K562 (cell line): Measurements from ENCODE around the gene SRP72. TPM values are rescaled to one million over a fixed set of nuclear protein-coding genes. Genes with fewer than 3 reads are reported as not detected.
A peak's percentile ranks its signal among the peaks of the same experiment; 100 is the strongest.

Source experiments
- ATF6 ChIP-seq: sonication (generic); formaldehyde crosslinking; IDR thresholded peaks from 2 replicates; pipeline ENCODE4 v1.4.0; 2020; ENCODE audit warnings: mild to moderate bottlenecking, missing genetic modification reagents
- E2F3 ChIP-seq: fragments of 250-450 bp; sonication (Bioruptor Pico); IDR thresholded peaks from 2 replicates; pipeline ENCODE4 v1.4.0; 2020; ENCODE audit warnings: mild to moderate bottlenecking
- JUND ChIP-seq, 2 experiments: IDR thresholded peaks; 2 replicates in 1 of 2; 3 replicates in 1 of 2; pipeline ENCODE4 v1.6.1; 2011; ENCODE audit warnings: borderline replicate concordance in 2 of 2, low read depth in 2 of 2, low read length in 2 of 2, improper control_type of control experiment in 1 of 2, missing biosample characterization in 1 of 2, missing genetic modification characterization in 1 of 2, missing genetic modification reagents in 1 of 2
- LARP7 ChIP-seq: fragments of 450-650 bp; IDR thresholded peaks from 2 replicates; pipeline ENCODE4 v1.6.1; 2016
- MBD1 ChIP-seq: fragments of 250-450 bp; sonication (Bioruptor Pico); IDR thresholded peaks from 2 replicates; pipeline ENCODE4 v1.8.0; 2022; ENCODE audit warnings: inconsistent platforms
- NCOA1 ChIP-seq: fragments of 450-650 bp; IDR thresholded peaks from 2 replicates; pipeline ENCODE4 v1.6.1; 2016; ENCODE audit warnings: low read depth
- POU5F1 ChIP-seq: fragments of 150-350 bp; IDR thresholded peaks from 2 replicates; pipeline ENCODE4 v1.6.1; 2014; ENCODE audit warnings: borderline replicate concordance, low read length, low read depth, mild to moderate bottlenecking; ENCODE audit not compliant: partially characterized antibody
- RBM14 ChIP-seq: fragments of 200-400 bp; formaldehyde crosslinking; IDR thresholded peaks from 2 replicates; pipeline ENCODE4 v1.6.1; 2018; ENCODE audit warnings: low read depth, mild to moderate bottlenecking, low read length, moderate library complexity, borderline replicate concordance; ENCODE audit not compliant: insufficient read depth
- RFX1 ChIP-seq: fragments of 450-650 bp; IDR thresholded peaks from 2 replicates; pipeline ENCODE4 v1.6.1; 2016; ENCODE audit warnings: mild to moderate bottlenecking, moderate library complexity
- TEAD4 ChIP-seq, 2 experiments: sonication (generic) in 1 of 2; formaldehyde crosslinking in 1 of 2; IDR thresholded peaks; 2 replicates each; pipeline versions ENCODE4 v1.6.1 to v1.8.0; 2012 to 2022; ENCODE audit warnings: borderline replicate concordance in 1 of 2, inconsistent platforms in 1 of 2, low read length in 1 of 2, mild to moderate bottlenecking in 1 of 2, missing genetic modification reagents in 1 of 2
- ZNF282 ChIP-seq: sonication (generic); formaldehyde crosslinking; IDR thresholded peaks from 2 replicates; pipeline ENCODE4 v1.8.1; 2023; ENCODE audit warnings: missing genetic modification reagents
- ZNF395 ChIP-seq: fragments of 200-800 bp; sonication (Bioruptor generic); IDR thresholded peaks from 2 replicates; pipeline ENCODE4 v1.6.1; 2017; ENCODE audit warnings: missing genetic modification characterization, missing compliant biosample characterization
- ZNF449 ChIP-seq: fragments of 250-450 bp; sonication (Bioruptor Pico); IDR thresholded peaks from 2 replicates; pipeline ENCODE4 v1.8.0; 2022; ENCODE audit warnings: moderate library complexity, mild to moderate bottlenecking, inconsistent platforms
- ZNF592 ChIP-seq: fragments of 450-650 bp; IDR thresholded peaks from 2 replicates; pipeline ENCODE4 v1.6.1; 2017; ENCODE audit warnings: antibody characterized with exemption, mild to moderate bottlenecking
- polyA plus RNA-seq, 8 experiments: library from polyadenylated mRNA; depleted of rRNA in 4 of 8; stranded (reverse) in 5 of 8; unstranded in 3 of 8; fragments of >200 nt; fragmentation: Nextera tagmentation in 2 of 8; fragmentation: Illumina TruSeq in 1 of 8; extraction: Ambion mirVana in 2 of 8; extraction: Trizol in 1 of 8; gene quantifications; 2 replicates each; pipeline versions ENCODE4 v1.2.1 to v1.2.3, GENCODE V29; 2011 to 2014; ENCODE audit warnings: inconsistent platforms in 1 of 8, missing spikeins in 1 of 8
- total RNA-seq, 7 experiments: library from RNA; depleted of rRNA in 6 of 7; stranded (reverse); fragments of >200 nt in 6 of 7; fragmentation: Illumina TruSeq in 2 of 7; extraction: Trizol in 2 of 7; gene quantifications; 2 replicates each; pipeline versions ENCODE4 v1.2.1 to v1.2.3, GENCODE V29; 2011 to 2021; ENCODE audit warnings: low replicate concordance in 1 of 7

Gene SRP72
- total and polyA plus RNA-seq, 9 of the 15 experiments (the other 6 are each of a cell fraction or from before 2014, with no cell fraction given), result 124 to 341 (median 202) TPM

GRCh38 chr4:56435140-56435926, 32.1 kb upstream of the SRP72 start, which contains the start of gene PPAT (continued):
- TF ChIP-seq TEAD4 (IDR thresholded peaks at IDR 0.05; ENCODE audit: low read length) (no peak; the same call in 1 of the 2 replicates), TEAD4 (CRISPR knock-in tag; IDR thresholded peaks at IDR 0.05; ENCODE audit: borderline replicate concordance) (no peak), E2F3 (no peak), ZNF282 (no peak), RBM14 (no peak), POU5F1 (no peak), MBD1 (CRISPR knock-in tag) (no peak), ATF6 (CRISPR knock-in tag) (0 out of 2 replicates have a peak, but pooled peaks have one; percentile 71), LARP7 (peak; percentile 74; the same call in 1 of the 2 replicates), ZNF449 (no peak), ZNF395 (CRISPR knock-in tag) (no peak), RFX1 (no peak), NCOA1 (no peak; the same call in 1 of the 2 replicates), JUND (IDR thresholded peaks at IDR 0.05; ENCODE audit: borderline replicate concordance, low read depth, low read length) (peak; percentile 60), JUND (tag; IDR thresholded peaks at IDR 0.05; ENCODE audit: borderline replicate concordance, low read depth, low read length) (no peak; the same call in 2 of the 3 replicates), ZNF592 (peak; percentile 76)
